Liver (tissue), 9 donors: ENCODE data around the gene ATXN7L1. TPM values are rescaled to one million over a fixed set of nuclear protein-coding genes. Genes with fewer than 3 reads are reported as not detected.

ENCODE experiments used
- DNase-seq: peaks from one replicate; pipeline ENCODE4 v3.0.0-alpha.2; 2017; ENCODE audit warnings: low spot score
- H3K27ac ChIP-seq, 2 donors: one replicate each; pipeline ENCODE4 v1.7.0; 2013; ENCODE audit warnings: inconsistent platforms in 2 of 2, low read length in 2 of 2, control low read depth in 1 of 2, low read depth in 1 of 2, mild to moderate bottlenecking in 1 of 2
- H3K27me3 ChIP-seq, 4 donors: one replicate each; pipeline versions ENCODE4 v1.6.1 to v1.7.0; 2013; ENCODE audit warnings: low read length in 3 of 4, inconsistent platforms in 1 of 4, mild to moderate bottlenecking in 1 of 4, moderate library complexity in 1 of 4; ENCODE audit not compliant: control insufficient read depth in 4 of 4, insufficient read depth in 4 of 4
- H3K36me3 ChIP-seq, 4 donors: one replicate each; pipeline versions ENCODE4 v1.6.1 to v1.7.0; 2013; ENCODE audit warnings: low read length in 3 of 4, mild to moderate bottlenecking in 3 of 4, low read depth in 1 of 4, moderate library complexity in 1 of 4; ENCODE audit not compliant: control insufficient read depth in 4 of 4, insufficient read depth in 3 of 4
- H3K4me1 ChIP-seq, 4 donors: one replicate each; pipeline versions ENCODE4 v1.6.1 to v1.7.0; 2013; ENCODE audit warnings: low read length in 3 of 4, mild to moderate bottlenecking in 3 of 4, moderate library complexity in 1 of 4; ENCODE audit not compliant: control insufficient read depth in 4 of 4, insufficient read depth in 4 of 4
- H3K4me3 ChIP-seq, 3 donors: one replicate each; pipeline versions ENCODE4 v1.6.1 to v1.7.0; 2013; ENCODE audit warnings: low read length in 3 of 3, control low read depth in 1 of 3, low read depth in 1 of 3, mild to moderate bottlenecking in 1 of 3
- H3K9ac ChIP-seq, 2 donors: one replicate each; pipeline ENCODE4 v1.7.0; 2013; ENCODE audit warnings: low read length in 2 of 2, mild to moderate bottlenecking in 2 of 2, moderate library complexity in 2 of 2, control low read depth in 1 of 2, low read depth in 1 of 2
- H3K9me3 ChIP-seq, 4 donors: one replicate each; pipeline versions ENCODE4 v1.6.1 to v1.7.0; 2013; ENCODE audit warnings: low read length in 3 of 4; ENCODE audit not compliant: control insufficient read depth in 4 of 4
- EGR1 ChIP-seq, 2 donors: IDR thresholded peaks; 2 replicates each; pipeline ENCODE4 v1.6.1; 2016 to 2018; ENCODE audit warnings: antibody characterized with exemption in 2 of 2, low read depth in 2 of 2
- FOXA1 ChIP-seq: IDR thresholded peaks from 2 replicates; pipeline ENCODE4 v1.6.1; 2016; ENCODE audit warnings: antibody characterized with exemption
- FOXA2 ChIP-seq: IDR thresholded peaks from 2 replicates; pipeline ENCODE4 v1.6.1; 2016; ENCODE audit warnings: antibody characterized with exemption
- GABPA ChIP-seq, 2 donors: IDR thresholded peaks in 1 of 2; conservative IDR thresholded peaks in 1 of 2; 2 replicates each; pipeline ENCODE4 v1.6.1; 2016; ENCODE audit warnings: antibody characterized with exemption in 2 of 2, mild to moderate bottlenecking in 1 of 2, moderate library complexity in 1 of 2
- HNF4A ChIP-seq, 2 donors: conservative IDR thresholded peaks; 2 replicates each; pipeline ENCODE4 v1.6.1; 2016; ENCODE audit warnings: antibody characterized with exemption in 2 of 2, mild to moderate bottlenecking in 2 of 2
- HNF4G ChIP-seq: IDR thresholded peaks from 2 replicates; pipeline ENCODE4 v1.6.1; 2016; ENCODE audit warnings: antibody characterized with exemption
- JUND ChIP-seq, 2 donors: IDR thresholded peaks; 2 replicates each; pipeline ENCODE4 v1.6.1; 2016; ENCODE audit warnings: antibody characterized with exemption in 2 of 2
- NR2F2 ChIP-seq: IDR thresholded peaks from 2 replicates; pipeline ENCODE4 v1.6.1; 2016; ENCODE audit warnings: antibody characterized with exemption
- RAD21 ChIP-seq, 2 donors: IDR thresholded peaks; 2 replicates each; pipeline ENCODE4 v1.6.1; 2016; ENCODE audit warnings: antibody characterized with exemption in 2 of 2, mild to moderate bottlenecking in 2 of 2
- RXRA ChIP-seq, 2 donors: IDR thresholded peaks; 2 replicates each; pipeline ENCODE4 v1.6.1; 2017 to 2018; ENCODE audit warnings: antibody characterized with exemption in 2 of 2, mild to moderate bottlenecking in 1 of 2
- SP1 ChIP-seq: IDR thresholded peaks from 2 replicates; pipeline ENCODE4 v1.6.1; 2018; ENCODE audit warnings: antibody characterized with exemption, mild to moderate bottlenecking
- TAF1 ChIP-seq: conservative IDR thresholded peaks from 2 replicates; pipeline ENCODE4 v1.6.1; 2016; ENCODE audit warnings: antibody characterized with exemption, mild to moderate bottlenecking
- YY1 ChIP-seq: IDR thresholded peaks from 2 replicates; pipeline ENCODE4 v1.6.1; 2016; ENCODE audit warnings: antibody characterized with exemption, mild to moderate bottlenecking
- WGBS: extraction: QIAGEN DNeasy Blood & Tissue Kit; methylation state at CpG from one replicate; pipeline ENCODE4 v1.1.7; 2013; 5-methylcytosine and 5-hydroxymethylcytosine counted together
- polyA plus RNA-seq, 2 donors: library from polyadenylated mRNA; stranded (reverse) in 1 of 2; unstranded in 1 of 2; fragments of 200-250 nt in 1 of 2; fragments of >200 nt in 1 of 2; fragmentation: Nextera tagmentation in 1 of 2; extraction: Ambion mirVana in 1 of 2; gene quantifications; one replicate each; pipeline versions ENCODE4 v1.2.1 to v1.2.3, GENCODE V29; 2013 to 2015
- total RNA-seq, 2 donors: library from RNA; depleted of rRNA; stranded (reverse); fragments of >200 nt; gene quantifications; one replicate each; pipeline ENCODE4 v1.2.3, GENCODE V29; 2014
- TF ChIP-seq, protein P1 (sequence below): IDR thresholded peaks from 2 replicates; pipeline ENCODE4 v1.6.1; 2016; ENCODE audit warnings: antibody characterized with exemption
- TF ChIP-seq, protein P2 (sequence below): IDR thresholded peaks from 2 replicates; pipeline ENCODE4 v1.6.1; 2016; ENCODE audit warnings: antibody characterized with exemption, mild to moderate bottlenecking
- TF ChIP-seq, protein P3 (sequence below): IDR thresholded peaks from 2 replicates; pipeline ENCODE4 v1.6.1; 2016; ENCODE audit warnings: antibody characterized with exemption
- TF ChIP-seq, protein P4 (sequence below): fragments of 150-350 bp; IDR thresholded peaks from 2 replicates; pipeline ENCODE4 v1.5.1; 2017; ENCODE audit warnings: improper control_type of control experiment, low read depth, low read length; ENCODE audit not compliant: missing input control
- TF ChIP-seq, protein P5 (sequence below): IDR thresholded peaks from 2 replicates; pipeline ENCODE4 v1.6.1; 2016; ENCODE audit warnings: antibody characterized with exemption
- donor health status: healthy.
- donor health status: healthy.
- donor health status: healthy.
- donor health status: healthy.
- donor health status: healthy.

Gene ATXN7L1
- total and polyA plus RNA-seq, 4 donors = 2.1 to 7.4 (median 5.3) TPM

DNA sequence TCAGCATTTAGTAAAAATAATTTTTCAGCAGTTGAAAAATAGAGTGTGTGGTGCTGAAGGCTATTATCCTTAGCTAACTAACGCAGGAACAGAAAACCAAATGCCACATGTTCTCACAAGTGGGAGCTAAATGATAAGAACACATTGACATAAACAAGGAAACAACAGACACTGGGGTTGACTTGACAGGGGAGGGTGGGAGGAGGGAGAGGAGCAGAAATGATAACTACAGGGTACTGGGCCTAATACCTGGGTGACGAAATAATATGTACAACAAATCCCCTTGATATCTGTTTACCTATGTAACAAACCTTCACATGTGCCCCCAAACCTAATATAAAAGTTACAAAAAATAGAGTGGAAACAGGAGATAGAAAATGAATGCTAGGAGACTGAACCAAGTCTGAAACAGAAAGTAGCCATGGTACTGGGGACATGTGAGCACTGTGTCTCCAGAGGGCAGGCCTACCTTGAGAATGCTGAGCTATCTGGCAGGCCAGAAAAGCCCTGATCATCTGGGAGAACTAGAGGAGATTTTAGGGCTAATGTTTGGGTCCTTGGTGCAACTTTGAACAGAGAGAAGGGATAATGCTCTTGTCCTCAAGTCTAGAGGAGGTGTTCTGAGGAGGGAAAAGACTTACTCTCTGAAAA, 290.4 kb downstream of the ATXN7L1 start:
- Histone ChIP-seq H3K36me3 (no peaks in the 10 kb centered on the region), H3K27me3 (no peaks in the 10 kb centered on the region), H3K4me3 (no peak overlapping the region), H3K27ac (no peak overlapping the region), H3K9ac (no peak overlapping the region), H3K4me1 (peaks cover 0 to 5% (median 3%) of the 10 kb centered on the region in 4 donors), H3K9me3 (no peaks in the 10 kb centered on the region)
- 92% methylated on average over 2 of the region's 2 CpGs for WGBS
- TF ChIP-seq FOXA1 = no peak
- no peak for TF ChIP-seq RXRA (IDR thresholded peaks at IDR 0.05)
- TF ChIP-seq, protein P1, sequence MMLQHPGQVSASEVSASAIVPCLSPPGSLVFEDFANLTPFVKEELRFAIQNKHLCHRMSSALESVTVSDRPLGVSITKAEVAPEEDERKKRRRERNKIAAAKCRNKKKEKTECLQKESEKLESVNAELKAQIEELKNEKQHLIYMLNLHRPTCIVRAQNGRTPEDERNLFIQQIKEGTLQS = no peak
- no peak for TF ChIP-seq HNF4A (conservative IDR thresholded peaks at IDR 0.05)
- TF ChIP-seq YY1 = no peak
- no peak for TF ChIP-seq FOXA2
- TF ChIP-seq GABPA (IDR thresholded peaks at IDR 0.05 in 1 of 2, conservative IDR thresholded peaks at IDR 0.05 in 1 of 2) = no peak
- TF ChIP-seq JUND (IDR thresholded peaks at IDR 0.05) = no peak
- TF ChIP-seq, protein P2, sequence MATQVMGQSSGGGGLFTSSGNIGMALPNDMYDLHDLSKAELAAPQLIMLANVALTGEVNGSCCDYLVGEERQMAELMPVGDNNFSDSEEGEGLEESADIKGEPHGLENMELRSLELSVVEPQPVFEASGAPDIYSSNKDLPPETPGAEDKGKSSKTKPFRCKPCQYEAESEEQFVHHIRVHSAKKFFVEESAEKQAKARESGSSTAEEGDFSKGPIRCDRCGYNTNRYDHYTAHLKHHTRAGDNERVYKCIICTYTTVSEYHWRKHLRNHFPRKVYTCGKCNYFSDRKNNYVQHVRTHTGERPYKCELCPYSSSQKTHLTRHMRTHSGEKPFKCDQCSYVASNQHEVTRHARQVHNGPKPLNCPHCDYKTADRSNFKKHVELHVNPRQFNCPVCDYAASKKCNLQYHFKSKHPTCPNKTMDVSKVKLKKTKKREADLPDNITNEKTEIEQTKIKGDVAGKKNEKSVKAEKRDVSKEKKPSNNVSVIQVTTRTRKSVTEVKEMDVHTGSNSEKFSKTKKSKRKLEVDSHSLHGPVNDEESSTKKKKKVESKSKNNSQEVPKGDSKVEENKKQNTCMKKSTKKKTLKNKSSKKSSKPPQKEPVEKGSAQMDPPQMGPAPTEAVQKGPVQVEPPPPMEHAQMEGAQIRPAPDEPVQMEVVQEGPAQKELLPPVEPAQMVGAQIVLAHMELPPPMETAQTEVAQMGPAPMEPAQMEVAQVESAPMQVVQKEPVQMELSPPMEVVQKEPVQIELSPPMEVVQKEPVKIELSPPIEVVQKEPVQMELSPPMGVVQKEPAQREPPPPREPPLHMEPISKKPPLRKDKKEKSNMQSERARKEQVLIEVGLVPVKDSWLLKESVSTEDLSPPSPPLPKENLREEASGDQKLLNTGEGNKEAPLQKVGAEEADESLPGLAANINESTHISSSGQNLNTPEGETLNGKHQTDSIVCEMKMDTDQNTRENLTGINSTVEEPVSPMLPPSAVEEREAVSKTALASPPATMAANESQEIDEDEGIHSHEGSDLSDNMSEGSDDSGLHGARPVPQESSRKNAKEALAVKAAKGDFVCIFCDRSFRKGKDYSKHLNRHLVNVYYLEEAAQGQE = no peak
- no peak for TF ChIP-seq SP1
- no peak for TF ChIP-seq HNF4G
- TF ChIP-seq, protein P3, sequence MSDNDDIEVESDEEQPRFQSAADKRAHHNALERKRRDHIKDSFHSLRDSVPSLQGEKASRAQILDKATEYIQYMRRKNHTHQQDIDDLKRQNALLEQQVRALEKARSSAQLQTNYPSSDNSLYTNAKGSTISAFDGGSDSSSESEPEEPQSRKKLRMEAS = no peak
- TF ChIP-seq RAD21 (IDR thresholded peaks at IDR 0.05) = no peak
- TF ChIP-seq, protein P4, sequence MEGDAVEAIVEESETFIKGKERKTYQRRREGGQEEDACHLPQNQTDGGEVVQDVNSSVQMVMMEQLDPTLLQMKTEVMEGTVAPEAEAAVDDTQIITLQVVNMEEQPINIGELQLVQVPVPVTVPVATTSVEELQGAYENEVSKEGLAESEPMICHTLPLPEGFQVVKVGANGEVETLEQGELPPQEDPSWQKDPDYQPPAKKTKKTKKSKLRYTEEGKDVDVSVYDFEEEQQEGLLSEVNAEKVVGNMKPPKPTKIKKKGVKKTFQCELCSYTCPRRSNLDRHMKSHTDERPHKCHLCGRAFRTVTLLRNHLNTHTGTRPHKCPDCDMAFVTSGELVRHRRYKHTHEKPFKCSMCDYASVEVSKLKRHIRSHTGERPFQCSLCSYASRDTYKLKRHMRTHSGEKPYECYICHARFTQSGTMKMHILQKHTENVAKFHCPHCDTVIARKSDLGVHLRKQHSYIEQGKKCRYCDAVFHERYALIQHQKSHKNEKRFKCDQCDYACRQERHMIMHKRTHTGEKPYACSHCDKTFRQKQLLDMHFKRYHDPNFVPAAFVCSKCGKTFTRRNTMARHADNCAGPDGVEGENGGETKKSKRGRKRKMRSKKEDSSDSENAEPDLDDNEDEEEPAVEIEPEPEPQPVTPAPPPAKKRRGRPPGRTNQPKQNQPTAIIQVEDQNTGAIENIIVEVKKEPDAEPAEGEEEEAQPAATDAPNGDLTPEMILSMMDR = no peak
- TF ChIP-seq, protein P5, sequence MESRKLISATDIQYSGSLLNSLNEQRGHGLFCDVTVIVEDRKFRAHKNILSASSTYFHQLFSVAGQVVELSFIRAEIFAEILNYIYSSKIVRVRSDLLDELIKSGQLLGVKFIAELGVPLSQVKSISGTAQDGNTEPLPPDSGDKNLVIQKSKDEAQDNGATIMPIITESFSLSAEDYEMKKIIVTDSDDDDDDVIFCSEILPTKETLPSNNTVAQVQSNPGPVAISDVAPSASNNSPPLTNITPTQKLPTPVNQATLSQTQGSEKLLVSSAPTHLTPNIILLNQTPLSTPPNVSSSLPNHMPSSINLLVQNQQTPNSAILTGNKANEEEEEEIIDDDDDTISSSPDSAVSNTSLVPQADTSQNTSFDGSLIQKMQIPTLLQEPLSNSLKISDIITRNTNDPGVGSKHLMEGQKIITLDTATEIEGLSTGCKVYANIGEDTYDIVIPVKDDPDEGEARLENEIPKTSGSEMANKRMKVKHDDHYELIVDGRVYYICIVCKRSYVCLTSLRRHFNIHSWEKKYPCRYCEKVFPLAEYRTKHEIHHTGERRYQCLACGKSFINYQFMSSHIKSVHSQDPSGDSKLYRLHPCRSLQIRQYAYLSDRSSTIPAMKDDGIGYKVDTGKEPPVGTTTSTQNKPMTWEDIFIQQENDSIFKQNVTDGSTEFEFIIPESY = no peak
- no peak for TF ChIP-seq NR2F2
- no peak for TF ChIP-seq EGR1 (IDR thresholded peaks at IDR 0.05; ENCODE audit: low read depth in 2 of 2)
- no peak for TF ChIP-seq TAF1
- DNase-seq = no peak
